ENCODE results near the gene PSMD11.

The PSMD11 gene

DNA sequence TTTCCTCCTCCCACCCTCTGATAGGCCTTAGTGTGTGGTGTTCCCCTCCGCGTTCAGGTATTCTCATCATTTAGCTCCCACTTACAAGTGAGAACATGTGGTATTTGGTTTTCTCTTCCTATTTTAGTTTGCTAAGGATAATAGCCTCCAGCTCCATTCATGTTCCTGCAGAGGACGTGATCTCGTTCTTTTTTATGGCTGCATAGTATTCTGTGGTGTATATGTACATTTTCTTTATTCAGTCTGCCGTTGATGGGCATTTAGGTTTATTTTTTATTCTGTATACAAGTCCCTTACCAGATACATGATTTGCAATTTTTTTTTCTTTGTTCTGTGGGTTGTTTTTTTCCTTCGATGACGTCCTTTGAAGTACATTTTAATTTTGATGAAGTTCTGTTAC is 23.6 kb downstream of the PSMD11 start:
- DNase-seq (ENCODE audit: low read depth in 2 of 2): no peak

DNA sequence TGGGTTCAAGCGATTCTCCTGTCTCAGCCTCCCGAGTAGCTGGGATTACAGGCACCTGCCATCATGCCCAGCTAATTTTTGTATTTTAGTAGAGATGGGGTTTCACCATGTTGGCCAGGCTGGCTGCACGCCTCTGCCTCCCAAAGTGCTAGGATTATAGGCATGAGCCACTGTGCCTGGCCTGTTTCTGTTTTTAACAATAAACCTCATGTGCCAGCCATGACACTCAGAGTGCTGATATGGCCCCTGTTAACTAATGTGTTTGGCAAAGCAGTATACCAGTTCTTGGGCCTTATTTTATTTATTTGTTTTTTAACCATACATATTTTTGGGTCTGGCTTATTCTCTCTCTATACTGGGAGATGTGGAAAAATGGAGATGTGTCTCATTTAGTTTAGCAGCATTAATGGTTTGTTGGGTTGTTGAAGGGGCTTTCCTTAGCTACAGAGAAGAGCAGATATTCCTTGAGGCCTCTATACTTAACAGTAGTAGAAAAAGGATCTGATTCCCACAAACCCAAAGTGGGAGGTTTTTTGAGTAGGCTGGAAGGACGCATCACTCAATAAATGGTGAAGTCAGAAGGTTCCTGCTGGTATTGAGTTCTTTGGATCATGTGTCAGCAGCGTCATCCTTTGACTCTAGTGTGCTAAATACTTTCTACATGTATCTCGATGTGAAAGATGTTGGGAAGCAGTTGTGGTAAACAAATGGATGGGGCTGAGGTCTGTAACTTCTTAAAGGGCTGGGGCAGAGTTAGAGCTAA is 26.3 kb downstream of the PSMD11 start:
- no peak for DNase-seq (ENCODE audit: low read depth in 2 of 2)

DNA sequence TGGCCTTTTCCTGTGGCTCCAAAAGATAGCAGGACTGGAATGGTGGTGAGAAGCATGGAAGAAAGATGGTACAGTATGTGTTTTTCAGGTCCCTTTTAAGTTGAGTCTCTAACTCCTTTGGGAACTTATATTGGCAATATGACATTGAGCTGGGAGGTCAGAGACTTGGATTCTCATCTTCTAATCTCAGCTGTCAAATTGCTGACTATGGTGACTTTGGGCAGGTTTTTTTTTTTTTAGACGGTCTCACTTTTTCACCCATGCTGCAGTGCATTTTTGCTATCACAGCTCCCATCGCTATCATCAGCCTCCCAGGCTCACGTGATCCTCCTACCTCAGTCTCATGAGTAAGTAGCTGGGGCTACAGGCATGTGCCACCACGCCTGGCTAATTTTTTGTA is 27.3 kb downstream of the PSMD11 start:
- DNase-seq (ENCODE audit: low read depth in 2 of 2): no peak

DNA sequence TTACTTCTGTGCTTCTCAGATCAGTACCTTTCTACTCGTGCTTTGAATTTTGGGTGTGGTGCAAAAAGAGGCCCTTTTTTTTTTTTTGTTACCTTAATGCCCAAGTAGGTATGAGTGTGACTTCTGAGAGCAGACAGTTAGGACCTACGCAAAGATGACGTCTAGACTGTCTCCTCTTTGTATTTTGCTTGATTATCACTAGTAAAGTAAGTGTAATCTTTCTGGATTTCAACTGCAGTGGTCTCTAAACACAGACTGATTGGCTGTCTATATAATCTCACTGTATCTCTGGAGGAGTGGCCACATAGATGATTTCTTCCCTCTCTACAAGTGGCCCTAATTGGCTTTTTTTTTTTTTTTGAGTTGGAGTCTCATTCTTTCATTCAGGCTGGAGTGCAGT is 30.9 kb downstream of the PSMD11 start:
- DNase-seq (ENCODE audit: low read depth in 2 of 2): no peak

DNA sequence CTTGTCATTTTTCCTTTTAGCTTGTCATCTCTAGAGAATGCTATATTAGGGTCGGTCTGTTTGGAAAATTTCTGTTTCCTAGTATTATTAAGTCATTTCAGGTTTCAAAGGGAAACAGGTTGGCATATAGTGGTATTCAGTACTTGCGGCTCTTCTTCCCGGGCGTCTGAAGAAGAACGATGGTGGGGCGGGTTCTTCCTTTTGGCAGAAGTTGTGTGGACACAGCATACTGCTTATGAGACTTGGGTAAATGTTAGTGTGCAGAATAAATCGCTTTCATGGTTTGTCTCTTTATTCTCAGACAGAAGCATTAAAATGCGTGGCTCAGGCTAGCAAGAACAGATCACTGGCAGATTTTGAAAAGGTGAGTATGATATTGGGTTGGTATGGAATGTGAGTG is 32.9 kb downstream of the PSMD11 start:
- no peak for DNase-seq (ENCODE audit: low read depth in 2 of 2)

DNA sequence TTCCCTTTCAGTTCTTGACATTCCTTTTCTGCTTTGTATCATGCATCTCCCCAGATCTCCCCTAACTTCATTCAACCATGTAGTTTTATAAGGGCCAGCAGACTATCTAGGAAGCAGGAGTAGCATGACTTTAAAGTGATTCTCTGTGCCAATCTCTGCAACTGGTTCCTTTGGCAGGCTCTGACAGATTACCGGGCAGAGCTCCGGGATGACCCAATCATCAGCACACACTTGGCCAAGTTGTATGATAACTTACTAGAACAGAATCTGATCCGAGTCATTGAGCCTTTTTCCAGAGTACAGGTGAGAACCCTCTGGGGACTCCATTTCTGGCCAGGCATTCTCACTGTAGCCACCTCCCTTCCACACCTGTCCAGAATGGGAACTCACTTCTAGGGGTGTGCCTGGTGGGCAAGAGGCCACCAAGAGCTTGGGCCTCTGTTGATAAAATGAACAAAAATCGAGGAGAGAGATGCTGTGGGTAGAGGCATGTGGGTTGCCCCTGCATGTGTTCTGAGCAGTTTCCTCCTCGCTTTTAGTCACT is 34.8 kb downstream of the PSMD11 start:
- no peak for DNase-seq (ENCODE audit: low read depth in 2 of 2)

DNA sequence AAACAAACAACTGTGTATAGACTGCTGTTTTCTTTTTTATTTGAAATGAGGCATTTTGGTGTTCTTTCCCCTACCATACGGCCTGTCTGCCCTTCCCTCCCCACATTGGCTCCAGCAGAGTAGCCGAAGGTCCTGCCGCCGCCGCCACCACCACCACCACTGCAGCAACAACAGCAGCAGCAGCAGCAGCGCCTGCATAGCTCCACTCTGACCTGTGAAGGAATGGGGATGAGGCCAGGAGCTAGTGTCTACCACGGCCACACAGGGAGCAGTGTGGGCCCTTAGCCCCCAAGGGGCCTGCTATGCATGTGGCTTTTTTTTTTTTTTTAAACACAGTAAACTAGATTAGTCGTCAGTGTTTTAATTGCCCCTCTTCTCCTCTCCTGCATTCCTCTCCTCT is 36.9 kb downstream of the PSMD11 start:
- no peak for DNase-seq (ENCODE audit: low read depth in 2 of 2)

DNA sequence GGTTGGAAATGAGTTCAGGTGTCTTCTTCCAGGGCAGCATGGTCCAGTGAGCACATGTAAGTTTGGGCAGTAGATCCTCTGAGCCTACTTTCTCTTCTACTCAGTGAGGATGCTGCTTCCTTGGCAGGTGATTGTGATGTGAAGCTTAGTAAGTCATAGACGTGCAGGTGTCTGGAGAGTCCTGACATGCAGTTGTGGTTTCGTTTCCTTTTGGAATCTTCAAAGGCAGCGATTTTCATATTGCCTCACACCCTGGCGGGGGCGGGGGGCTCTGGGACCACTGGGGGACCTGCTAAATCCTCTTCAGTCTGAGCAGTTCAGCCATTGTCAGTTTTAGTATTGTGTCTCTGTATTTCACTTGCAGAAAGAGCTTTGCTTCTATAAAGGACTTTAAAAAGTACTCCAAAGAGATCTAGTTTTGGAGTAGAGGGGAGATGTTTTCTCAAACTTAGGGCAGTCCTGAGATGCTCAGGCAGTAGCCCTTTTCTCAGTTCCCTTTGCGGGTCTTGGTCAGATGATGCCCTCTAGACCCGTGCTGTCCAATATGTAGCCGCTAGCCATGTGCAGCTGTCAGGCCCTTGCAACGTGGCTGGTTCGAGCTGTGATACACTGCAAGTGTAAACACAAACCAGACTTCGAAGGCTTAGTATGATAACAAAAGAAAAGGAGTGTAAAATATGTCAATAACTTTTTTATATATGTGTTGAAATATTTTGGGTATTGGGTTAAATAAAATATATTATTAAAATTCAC is 38.4 kb downstream of the PSMD11 start:
- DNase-seq (ENCODE audit: low read depth in 2 of 2): no peak

DNA sequence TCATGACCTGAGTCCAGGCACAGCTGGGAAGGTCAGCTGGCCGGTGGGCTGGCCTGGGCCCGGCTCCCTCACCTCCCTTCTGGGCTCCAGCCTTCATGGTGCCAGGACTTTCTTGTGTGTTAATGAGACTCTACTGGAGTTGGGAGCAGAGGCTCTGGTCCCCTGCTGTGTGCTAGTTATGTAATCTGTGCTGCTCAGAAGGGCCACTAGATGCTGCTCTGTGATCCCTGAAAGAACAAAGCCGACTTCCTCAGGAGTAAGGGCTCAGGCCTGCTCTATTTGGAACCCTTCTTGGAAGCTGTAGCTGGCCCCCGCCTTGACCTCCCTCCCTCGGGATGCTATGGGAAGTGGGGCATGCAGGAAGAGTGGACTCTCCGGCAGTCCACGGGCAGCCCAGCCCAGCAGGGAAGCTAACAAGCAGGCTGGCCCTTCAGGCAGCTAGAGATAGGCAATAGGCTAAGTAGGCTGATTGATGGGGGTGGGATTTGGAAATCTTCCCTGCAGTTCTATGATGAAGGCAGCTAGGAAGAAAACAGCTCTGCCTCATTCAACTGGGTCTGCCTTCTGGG is 39.2 kb downstream of the PSMD11 start:
- no peak for DNase-seq (ENCODE audit: low read depth in 2 of 2)

DNA sequence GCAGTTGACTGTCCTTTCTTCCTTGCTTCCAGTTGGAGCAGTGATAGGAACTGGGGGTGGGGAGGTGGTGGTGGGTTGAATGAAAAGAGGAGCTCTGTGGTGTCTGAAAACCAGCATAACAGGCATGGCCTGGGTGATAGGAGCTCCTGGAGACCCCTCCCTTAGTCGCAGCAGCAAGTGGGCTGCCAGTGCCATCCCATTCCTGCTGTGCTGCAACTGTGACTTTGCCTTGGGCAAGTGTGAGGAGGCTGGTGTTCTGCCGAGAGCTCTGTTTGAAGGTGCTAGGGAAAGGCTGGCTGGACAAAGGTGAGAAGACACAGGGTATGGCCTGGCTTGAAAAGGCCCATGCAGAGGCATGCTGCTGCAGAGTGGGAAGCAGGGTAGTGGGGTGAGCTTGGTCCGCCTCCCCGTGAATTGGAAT is 39.7 kb downstream of the PSMD11 start:
- DNase-seq (ENCODE audit: low read depth in 2 of 2): no peak

DNA sequence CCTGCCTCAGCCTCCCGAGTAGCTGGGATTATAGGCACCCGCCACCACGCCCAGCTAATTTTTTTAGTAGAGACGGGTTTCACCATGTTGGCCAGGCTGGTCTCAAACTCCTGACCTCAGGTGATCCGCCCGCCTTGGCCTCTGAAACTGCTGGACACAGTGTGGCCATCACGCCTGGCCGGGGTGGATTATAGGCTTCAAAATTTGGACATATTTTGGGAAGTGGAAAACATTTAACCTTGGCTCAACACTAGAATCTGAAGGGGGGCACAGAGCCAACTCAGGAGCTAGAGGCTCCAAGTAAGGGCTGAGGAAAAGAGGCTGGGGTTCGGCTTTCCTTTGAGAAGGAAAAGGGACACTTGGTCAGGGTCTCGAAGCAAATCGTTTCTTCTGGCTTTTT is 40.3 kb downstream of the PSMD11 start:
- DNase-seq (ENCODE audit: low read depth in 2 of 2): no peak

DNA sequence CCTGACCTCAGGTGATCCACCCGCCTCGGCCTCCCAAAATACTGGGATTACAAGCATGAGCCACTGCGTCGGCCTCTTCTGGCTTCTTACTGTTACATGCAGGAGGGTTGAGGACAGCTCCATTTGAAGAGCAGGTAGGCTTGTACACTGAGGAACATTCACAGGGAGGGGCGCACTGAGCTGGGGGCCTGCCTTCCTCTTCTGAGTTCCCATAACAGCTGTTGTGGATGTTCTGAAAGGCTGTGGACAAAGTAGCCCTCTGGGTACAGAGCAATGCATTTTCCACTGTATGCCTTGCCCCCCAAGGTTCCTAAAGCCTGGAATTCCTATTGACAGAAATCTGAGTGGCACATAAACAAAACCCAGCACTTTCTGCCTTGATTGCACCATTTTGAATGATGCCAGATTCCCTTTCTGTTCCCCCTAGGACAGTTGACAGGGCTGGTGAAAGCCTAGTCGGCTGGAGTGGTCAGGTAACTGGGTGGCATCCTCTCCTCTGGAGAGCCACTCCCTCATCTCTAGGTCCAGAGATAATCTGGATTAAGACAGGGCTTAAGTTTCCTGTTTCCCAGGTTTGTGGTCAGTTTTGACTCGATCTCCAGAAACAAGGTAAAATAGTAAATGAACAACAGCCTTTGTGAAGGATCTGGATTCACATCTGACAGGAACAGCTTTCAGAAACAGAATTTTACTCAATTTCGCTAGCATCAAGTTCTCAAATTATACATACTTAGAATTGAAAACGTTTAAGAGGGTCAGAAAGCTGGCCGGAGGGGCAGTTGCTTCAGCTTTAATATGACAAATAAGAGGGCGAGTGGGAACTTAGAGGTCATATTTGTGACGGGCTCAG is 41.2 kb downstream of the PSMD11 start:
- DNase-seq (ENCODE audit: low read depth in 2 of 2): no peak

DNA sequence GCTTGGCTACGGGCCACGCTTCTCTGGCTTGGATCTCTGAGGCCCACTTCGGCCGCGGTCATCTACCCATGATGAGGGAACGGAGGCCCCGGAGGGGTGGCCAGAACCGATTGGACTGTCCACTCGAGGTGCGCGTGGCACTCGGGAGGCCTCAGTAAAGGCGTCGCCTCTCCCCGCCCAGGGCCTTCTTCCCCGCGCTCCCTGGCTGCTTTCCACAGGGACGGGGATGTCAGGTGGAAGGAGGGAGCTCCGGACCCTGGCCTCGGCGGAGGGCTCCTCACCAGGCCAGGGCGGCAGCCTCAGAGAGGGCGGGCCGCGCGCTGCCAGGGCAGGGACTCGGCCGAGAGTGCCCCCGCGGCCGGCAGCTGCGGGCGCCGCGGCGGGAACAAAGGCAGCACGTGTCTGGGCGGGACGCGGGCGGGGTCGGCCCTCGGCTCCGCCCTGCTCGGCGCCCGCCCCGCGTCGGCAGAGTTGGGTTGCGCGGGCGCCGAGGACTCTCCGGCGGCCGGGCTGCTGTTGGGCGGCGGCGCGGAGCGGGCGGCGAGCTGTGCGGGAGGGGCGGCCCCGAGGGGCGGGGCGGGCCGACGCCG is 41.9 kb downstream of the PSMD11 start:
- DNase-seq (ENCODE audit: low read depth in 2 of 2): peak in 1 of 2 donors; percentile 68

DNA sequence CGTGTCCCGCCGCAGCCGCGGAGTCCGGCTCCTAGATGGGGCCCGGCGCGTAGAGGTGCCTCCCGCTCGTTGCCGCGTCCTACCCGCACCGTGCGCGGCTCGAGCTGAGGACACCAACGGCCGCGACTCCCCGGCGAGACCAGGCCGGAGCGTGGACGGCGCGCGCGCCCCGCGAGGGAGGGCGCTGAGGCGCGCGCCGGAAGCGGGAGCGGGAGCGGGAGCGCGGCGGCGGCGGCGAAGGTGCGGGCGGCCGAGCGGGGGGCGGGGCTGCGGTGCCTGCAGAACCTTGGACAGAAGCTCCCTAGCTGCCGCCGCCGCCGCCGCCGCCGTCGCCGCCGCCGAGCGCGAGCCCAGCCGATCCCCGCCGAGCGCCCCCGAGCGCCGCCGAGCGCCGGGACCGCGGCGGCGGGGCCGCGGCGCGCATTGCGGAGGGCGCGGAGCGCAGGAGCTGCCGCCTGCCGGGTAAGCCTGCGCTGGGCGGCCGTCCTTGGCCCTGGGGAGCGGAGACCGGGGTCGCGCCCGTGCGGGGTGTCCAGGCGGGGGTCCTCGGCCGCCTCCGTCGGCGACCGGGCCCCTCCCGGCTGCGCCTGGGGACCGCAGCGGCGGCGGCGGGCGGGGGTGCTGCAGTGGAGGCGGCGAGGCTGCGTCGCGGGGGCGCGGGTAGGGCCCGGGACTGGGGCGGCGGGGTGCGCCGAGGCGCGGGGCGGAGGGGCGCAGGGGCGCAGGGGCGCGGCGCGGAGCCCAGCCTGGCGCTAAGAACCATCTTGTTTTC is 42.6 kb downstream of the PSMD11 start, which contains the start of gene CDK5R1:
CDK5R1 (plus strand) TSS at position 293 of the 772 bp plus-strand sequence. CDS start 628 bp downstream, outside the sequence.
- DNase-seq (ENCODE audit: low read depth in 2 of 2): peak in 1 of 2 donors; percentile 62

DNA sequence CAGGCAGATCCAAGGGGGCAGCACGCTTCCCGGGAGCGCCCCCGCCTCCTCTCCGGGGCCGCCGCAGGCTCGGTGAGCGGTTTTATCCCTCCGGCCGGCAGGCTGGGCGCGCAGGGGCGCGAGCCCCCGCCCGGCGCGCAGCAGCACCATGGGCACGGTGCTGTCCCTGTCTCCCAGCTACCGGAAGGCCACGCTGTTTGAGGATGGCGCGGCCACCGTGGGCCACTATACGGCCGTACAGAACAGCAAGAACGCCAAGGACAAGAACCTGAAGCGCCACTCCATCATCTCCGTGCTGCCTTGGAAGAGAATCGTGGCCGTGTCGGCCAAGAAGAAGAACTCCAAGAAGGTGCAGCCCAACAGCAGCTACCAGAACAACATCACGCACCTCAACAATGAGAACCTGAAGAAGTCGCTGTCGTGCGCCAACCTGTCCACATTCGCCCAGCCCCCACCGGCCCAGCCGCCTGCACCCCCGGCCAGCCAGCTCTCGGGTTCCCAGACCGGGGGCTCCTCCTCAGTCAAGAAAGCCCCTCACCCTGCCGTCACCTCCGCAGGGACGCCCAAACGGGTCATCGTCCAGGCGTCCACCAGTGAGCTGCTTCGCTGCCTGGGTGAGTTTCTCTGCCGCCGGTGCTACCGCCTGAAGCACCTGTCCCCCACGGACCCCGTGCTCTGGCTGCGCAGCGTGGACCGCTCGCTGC is 43.3 kb downstream of the PSMD11 start:
- no peak for DNase-seq (ENCODE audit: low read depth in 2 of 2)

DNA sequence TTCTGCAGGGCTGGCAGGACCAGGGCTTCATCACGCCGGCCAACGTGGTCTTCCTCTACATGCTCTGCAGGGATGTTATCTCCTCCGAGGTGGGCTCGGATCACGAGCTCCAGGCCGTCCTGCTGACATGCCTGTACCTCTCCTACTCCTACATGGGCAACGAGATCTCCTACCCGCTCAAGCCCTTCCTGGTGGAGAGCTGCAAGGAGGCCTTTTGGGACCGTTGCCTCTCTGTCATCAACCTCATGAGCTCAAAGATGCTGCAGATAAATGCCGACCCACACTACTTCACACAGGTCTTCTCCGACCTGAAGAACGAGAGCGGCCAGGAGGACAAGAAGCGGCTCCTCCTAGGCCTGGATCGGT is 43.9 kb downstream of the PSMD11 start:
- no peak for DNase-seq (ENCODE audit: low read depth in 2 of 2)

DNA sequence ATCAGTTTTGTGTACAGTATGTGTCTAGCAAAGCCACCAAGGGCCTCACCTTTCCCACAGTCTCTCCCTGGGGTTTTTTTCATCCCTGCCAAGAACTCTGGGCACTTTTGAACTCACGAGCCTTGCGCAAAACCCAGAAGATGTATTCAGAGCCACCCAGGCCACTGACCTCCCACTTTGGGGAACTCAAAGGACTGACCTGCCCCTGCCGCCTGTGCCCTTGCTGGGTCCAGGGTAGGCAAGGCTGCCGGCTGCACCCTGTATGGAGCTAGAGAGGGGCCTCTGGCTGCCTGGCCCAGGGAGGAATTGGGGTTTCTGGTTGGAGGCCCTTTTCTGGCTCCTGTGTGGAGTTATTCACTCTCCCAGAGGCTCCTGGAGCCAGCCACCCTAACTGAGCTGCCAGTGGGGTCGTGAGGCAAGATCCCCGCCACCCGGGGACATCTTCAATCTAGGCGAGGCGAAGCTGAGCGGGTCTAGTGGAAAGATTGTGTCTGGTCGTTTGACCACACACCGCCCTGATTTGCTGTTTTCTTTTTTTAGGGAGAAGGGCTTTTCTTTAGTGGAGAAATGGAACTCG is 44.4 kb downstream of the PSMD11 start:
- DNase-seq (ENCODE audit: low read depth in 2 of 2): no peak

DNA sequence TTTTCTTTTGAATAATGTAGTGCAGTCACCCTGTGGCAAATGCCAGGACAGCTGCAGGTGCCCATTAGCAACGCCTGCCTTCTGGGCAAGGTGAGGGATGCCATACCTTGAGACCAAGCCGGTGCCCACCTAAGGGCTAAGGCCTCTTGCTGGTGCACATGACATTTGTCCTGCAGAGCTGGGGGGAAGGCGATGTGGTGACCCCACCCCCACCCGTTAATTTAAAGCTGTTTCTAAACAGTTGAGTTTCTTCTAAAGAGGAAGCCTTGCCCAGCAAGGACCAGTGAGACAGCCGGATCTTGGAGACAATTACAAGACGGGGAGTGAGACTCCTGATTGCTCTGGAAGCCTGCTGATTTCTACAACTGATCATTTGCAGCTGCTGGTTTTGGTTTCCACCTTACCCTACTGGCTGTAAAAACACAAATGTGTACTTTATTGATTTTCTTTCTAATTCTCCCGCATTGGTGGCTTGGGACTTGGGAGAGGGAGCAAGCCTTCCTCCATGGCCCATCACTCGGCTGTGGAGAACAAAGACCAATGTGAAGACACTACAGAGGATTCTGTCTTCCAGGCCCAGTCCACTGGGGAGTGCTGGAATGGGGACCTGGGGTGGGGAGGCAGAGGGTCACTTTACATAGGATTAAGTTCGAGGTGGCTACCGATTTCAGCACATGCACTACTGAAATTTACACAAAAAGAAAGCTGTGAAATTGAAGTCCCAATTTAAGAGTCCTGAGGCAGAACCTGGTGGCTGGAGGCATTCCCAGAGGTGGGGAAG is 45.2 kb downstream of the PSMD11 start:
- no peak for DNase-seq (ENCODE audit: low read depth in 2 of 2)

DNA sequence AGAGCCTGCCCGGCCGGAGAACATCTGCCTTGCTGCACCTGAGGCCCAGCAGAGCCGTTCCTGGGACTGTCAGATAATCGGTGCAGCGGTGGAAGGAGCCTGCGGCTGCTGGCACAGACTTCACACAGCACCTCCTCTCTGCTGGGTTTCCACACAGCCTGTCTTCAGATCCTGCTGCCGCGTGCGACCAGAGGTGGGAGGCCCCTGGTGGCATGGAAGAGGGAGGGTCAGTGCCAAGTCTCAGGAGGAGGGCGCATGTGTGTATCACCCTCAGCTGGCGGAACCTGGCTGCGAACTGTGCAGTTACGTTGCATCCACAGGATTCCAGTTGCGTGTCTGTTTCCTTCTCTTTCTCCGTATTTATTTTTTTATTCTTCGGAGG is 45.8 kb downstream of the PSMD11 start:
- DNase-seq (ENCODE audit: low read depth in 2 of 2): no peak

Measured in stimulated activated CD8-positive, alpha-beta memory T cell treated with anti-CD3 and anti-CD28 coated beads, Interleukin-7, amount 100 ng/mL, for 4 hours (primary cell).